Omental fat pad (tissue), 4 donors: ENCODE results near the gene MEAF6. TPM values are rescaled to one million over a fixed set of nuclear protein-coding genes. Genes with fewer than 3 reads are reported as not detected.

Experiments
- ATAC-seq: fragments of 150-250 bp; one replicate; pipeline ENCODE4 v1.9.1; 2016; ENCODE audit warnings: mild to moderate bottlenecking, moderate library complexity; ENCODE audit not compliant: low FRiP score
- DNase-seq: peaks from one replicate; pipeline ENCODE4 v3.0.0-alpha.2; 2019; ENCODE audit warnings: low spot score
- CTCF ChIP-seq, 3 donors: fragments of 450-650 bp; IDR thresholded peaks; one replicate each; pipeline ENCODE4 v1.5.1; 2016 to 2017; ENCODE audit warnings: antibody characterized with exemption in 3 of 3, mild to moderate bottlenecking in 3 of 3, moderate library complexity in 2 of 3
- total RNA-seq, 4 donors: library from RNA; depleted of rRNA; stranded (reverse); fragments of >200 nt; gene quantifications; one replicate each; pipeline ENCODE4 v1.1.0, GENCODE V29; 2016

Gene MEAF6
- total RNA-seq, 4 donors from 2014 or later, result 56.2 to 87.2 (median 61.5) TPM

GRCh38 chr1:37456614-37457013 lies 58.0 kb downstream of the MEAF6 start:
- no peak for TF ChIP-seq CTCF (IDR thresholded peaks at IDR 0.05)
- no peak for DNase-seq
- no peak for ATAC-seq

- TF ChIP-seq CTCF (IDR thresholded peaks at IDR 0.05), result no peak
- DNase-seq, result no peak
- no peak for ATAC-seq
Observed at GRCh38 chr1:37455516-37455915, 59.0 kb downstream of the MEAF6 start.

- no peak for TF ChIP-seq CTCF (IDR thresholded peaks at IDR 0.05)
- ATAC-seq, result no peak
- DNase-seq, result no peak
Observed at GRCh38 chr1:37453647-37454046, 60.9 kb downstream of the MEAF6 start.

GRCh38 chr1:37452416-37452815 lies 62.1 kb downstream of the MEAF6 start:
- ATAC-seq, result no peak
- TF ChIP-seq CTCF (IDR thresholded peaks at IDR 0.05), result no peak
- DNase-seq, result no peak

GRCh38 chr1:37449936-37450335 lies 64.6 kb downstream of the MEAF6 start:
- TF ChIP-seq CTCF (IDR thresholded peaks at IDR 0.05), result no peak
- no peak for ATAC-seq
- DNase-seq, result no peak

- ATAC-seq, result no peak
- TF ChIP-seq CTCF (IDR thresholded peaks at IDR 0.05), result no peak
- no peak for DNase-seq
Observed at GRCh38 chr1:37448691-37449417, 65.7 kb downstream of the MEAF6 start.

- ATAC-seq (no peak), DNase-seq (no peak)
- TF ChIP-seq CTCF (IDR thresholded peaks at IDR 0.05), result no peak
Observed at GRCh38 chr1:37448185-37448584, 66.4 kb downstream of the MEAF6 start.
